Gastrocnemius medialis (tissue), 4 donors: ENCODE data around the gene EIF3I. TPM values are rescaled to one million over a fixed set of nuclear protein-coding genes. Genes with fewer than 3 reads are reported as not detected.

Experiments
- ATAC-seq, 2 donors: fragments of 150-250 bp; one replicate each; pipeline ENCODE4 v1.9.1; 2016
- DNase-seq, 2 donors: peaks; one replicate each; pipeline ENCODE4 v3.0.0-alpha.2; 2019
- H3K27ac ChIP-seq, 4 donors: fragments of 200-600 bp; sonication (generic); 1 replicate in 1 of 4; 2 replicates in 3 of 4; pipeline ENCODE4 v1.5.1; 2016 to 2018; ENCODE audit warnings: mild to moderate bottlenecking in 2 of 4, moderate library complexity in 1 of 4
- H3K27me3 ChIP-seq, 3 donors: fragments of 200-600 bp; sonication (generic) in 2 of 3; 1 replicate in 1 of 3; 2 replicates in 2 of 3; pipeline versions ENCODE4 v1.5.1 to v1.6.0; 2016 to 2019; ENCODE audit warnings: mild to moderate bottlenecking in 1 of 3, moderate library complexity in 1 of 3
- H3K36me3 ChIP-seq, 2 donors: fragments of 200-600 bp; sonication (generic) in 1 of 2; one replicate each; pipeline ENCODE4 v1.5.1; 2017 to 2018
- H3K4me1 ChIP-seq, 2 donors: fragments of 200-600 bp; sonication (generic) in 1 of 2; one replicate each; pipeline ENCODE4 v1.5.1; 2016 to 2017; ENCODE audit warnings: mild to moderate bottlenecking in 2 of 2
- H3K4me3 ChIP-seq, 4 donors: fragments of 200-600 bp; sonication (generic) in 3 of 4; 1 replicate in 1 of 4; 2 replicates in 3 of 4; pipeline ENCODE4 v1.5.1; 2016 to 2019; ENCODE audit warnings: mild to moderate bottlenecking in 2 of 4
- H3K9me3 ChIP-seq, 3 donors: fragments of 200-600 bp; sonication (generic) in 2 of 3; 1 replicate in 1 of 3; 2 replicates in 2 of 3; pipeline ENCODE4 v1.5.1; 2016 to 2019
- POLR2A ChIP-seq, 2 donors: fragments of 450-650 bp; IDR thresholded peaks; one replicate each; pipeline ENCODE4 v1.6.1; 2017; ENCODE audit warnings: antibody characterized with exemption in 2 of 2, mild to moderate bottlenecking in 2 of 2, moderate library complexity in 2 of 2
- in situ Hi-C, 4 donors: fragments of 200-750 bp; cut with MboI; loops; one replicate each; pipeline versions ENCODE4 v1.15.0 to v1.8.0; 2017; ENCODE audit warnings: low sequenced_read_pairs in 4 of 4
- intact Hi-C: fragments of 100-400 bp; cut with DNase I; formaldehyde crosslinking; loops from one replicate; pipeline ENCODE4 v1.15.1; 2023; ENCODE audit warnings: low total_unique reads
- total RNA-seq, 4 donors: library from RNA; depleted of rRNA; stranded (reverse); fragments of >200 nt; gene quantifications; one replicate each; pipeline versions ENCODE4 v1.1.0 to v1.2.3, GENCODE V29; 2016
- TF ChIP-seq, protein P1 (sequence below), 5 experiments: fragments of 450-650 bp in 3 of 5; fragments of 200-600 bp in 2 of 5; sonication (generic) in 2 of 5; IDR thresholded peaks in 4 of 5; conservative IDR thresholded peaks in 1 of 5; 1 replicate in 4 of 5; 2 replicates in 1 of 5; pipeline ENCODE4 v1.5.1; 2016 to 2019; ENCODE audit warnings: antibody characterized with exemption in 5 of 5, mild to moderate bottlenecking in 3 of 5, moderate library complexity in 3 of 5

The EIF3I gene
- total RNA-seq, 4 donors from 2014 or later: 211 to 294 (median 245) TPM

DNA sequence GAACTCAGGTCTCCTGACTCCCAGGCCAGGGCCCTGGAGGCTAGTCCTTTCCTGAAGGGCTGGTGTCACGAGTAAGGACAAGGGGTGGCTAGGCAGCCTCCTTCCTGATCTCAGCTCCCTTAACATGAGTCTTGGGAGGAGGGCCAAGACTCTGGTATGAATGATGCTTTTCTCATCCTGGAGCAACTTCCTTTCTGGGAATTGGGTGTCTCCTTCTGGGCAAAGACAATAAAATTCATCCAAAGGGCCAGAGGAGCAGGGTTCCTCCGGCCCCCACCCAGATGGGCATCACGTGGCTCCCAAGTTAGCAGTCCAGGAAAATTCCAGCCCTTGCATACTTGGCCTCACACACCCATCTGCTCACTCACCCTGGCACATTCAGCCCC is 24.7 kb downstream of the EIF3I start, which contains the start of gene FAM167B:
Gene FAM167B (plus strand): TSS at position 335 of the 386 bp plus-strand sequence. CDS start 200 bp downstream, outside the sequence.
- TF ChIP-seq, protein P1, sequence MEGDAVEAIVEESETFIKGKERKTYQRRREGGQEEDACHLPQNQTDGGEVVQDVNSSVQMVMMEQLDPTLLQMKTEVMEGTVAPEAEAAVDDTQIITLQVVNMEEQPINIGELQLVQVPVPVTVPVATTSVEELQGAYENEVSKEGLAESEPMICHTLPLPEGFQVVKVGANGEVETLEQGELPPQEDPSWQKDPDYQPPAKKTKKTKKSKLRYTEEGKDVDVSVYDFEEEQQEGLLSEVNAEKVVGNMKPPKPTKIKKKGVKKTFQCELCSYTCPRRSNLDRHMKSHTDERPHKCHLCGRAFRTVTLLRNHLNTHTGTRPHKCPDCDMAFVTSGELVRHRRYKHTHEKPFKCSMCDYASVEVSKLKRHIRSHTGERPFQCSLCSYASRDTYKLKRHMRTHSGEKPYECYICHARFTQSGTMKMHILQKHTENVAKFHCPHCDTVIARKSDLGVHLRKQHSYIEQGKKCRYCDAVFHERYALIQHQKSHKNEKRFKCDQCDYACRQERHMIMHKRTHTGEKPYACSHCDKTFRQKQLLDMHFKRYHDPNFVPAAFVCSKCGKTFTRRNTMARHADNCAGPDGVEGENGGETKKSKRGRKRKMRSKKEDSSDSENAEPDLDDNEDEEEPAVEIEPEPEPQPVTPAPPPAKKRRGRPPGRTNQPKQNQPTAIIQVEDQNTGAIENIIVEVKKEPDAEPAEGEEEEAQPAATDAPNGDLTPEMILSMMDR (IDR thresholded peaks at IDR 0.05 in 4 of 5, conservative IDR thresholded peaks at IDR 0.05 in 1 of 5): no peak
- no peak for TF ChIP-seq POLR2A (IDR thresholded peaks at IDR 0.05)
- Histone ChIP-seq H3K4me3 (peak within 1 kb of the TSS in 1 of 4 donors; percentile 3), H3K4me1 (peaks cover 21 to 45% of the 10 kb centered on the region in 2 donors), H3K9me3 (no peaks in the 10 kb centered on the region), H3K27ac (peak within 1 kb of the TSS; percentile 64 to 76 (median 70)), H3K27me3 (no peaks in the 10 kb centered on the region), H3K36me3 (no peaks in the 10 kb centered on the region)
- intact Hi-C loops: no loop called here
- DNase-seq (peak in 1 of 2 donors; percentile 16), ATAC-seq (peak; percentile 31 to 50)
- in situ Hi-C loops: no loop called here

- Histone ChIP-seq H3K4me1 (peaks cover 18 to 44% of the 10 kb centered on the region in 2 donors), H3K27ac (peak overlapping the region; percentile 64 to 76 (median 70)), H3K4me3 (peak overlapping the region in 1 of 4 donors; percentile 3), H3K9me3 (no peaks in the 10 kb centered on the region), H3K36me3 (no peaks in the 10 kb centered on the region), H3K27me3 (no peaks in the 10 kb centered on the region)
- DNase-seq (no peak), ATAC-seq (no peak)
- in situ Hi-C loops: no loop called here
- intact Hi-C loops: no loop called here
- TF ChIP-seq, protein P1 (IDR thresholded peaks at IDR 0.05 in 4 of 5, conservative IDR thresholded peaks at IDR 0.05 in 1 of 5): no peak
- no peak for TF ChIP-seq POLR2A (IDR thresholded peaks at IDR 0.05)
Measured at GRCh38 chr1:32247452-32247851, 25.2 kb downstream of the EIF3I start.

DNA sequence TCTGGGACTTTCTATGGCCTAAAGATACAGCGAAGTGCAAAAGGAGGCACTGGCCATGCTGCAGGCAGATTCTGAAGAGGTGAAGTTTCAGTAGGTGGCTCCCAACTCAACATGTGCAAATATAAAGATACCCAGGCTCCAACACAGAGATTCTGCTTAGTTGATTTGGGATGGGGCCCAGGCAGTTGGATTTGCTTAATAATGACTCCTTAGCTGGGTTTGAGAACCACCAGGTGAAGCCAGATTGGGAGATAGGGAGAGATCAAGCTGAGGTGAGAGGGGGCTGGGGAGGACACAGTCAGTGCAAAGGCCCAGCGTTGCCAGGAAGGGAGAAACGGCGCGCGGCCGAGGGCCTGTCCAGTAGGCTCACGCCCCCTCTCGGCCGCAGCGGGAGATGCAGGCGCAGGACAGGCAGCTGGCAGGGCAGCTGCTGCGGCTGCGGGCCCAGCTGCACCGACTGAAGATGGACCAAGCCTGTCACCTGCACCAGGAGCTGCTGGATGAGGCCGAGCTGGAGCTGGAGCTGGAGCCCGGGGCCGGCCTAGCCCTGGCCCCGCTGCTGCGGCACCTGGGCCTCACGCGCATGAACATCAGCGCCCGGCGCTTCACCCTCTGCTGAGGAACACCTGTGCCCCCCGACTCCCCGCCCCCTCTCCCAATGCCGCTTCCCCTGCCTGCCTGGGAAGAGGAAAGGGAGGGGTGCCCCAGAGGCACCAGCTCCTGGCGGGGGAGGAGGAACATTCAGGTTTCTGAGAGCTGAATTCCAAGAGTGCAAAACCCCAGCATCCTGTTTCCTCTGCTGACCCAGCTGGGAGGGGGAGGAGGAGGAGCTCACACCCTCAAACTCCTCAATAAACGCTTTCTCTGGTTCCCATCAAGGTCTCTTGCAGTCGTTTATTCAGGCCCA is 26.0 kb downstream of the EIF3I start:
- ATAC-seq (peak; percentile 23 to 63), DNase-seq (peak; percentile 28 to 70)
- TF ChIP-seq, protein P1 (IDR thresholded peaks at IDR 0.05 in 4 of 5, conservative IDR thresholded peaks at IDR 0.05 in 1 of 5): peak; percentile 71 to 82 (median 75)
- no peak for TF ChIP-seq POLR2A (IDR thresholded peaks at IDR 0.05)
- Histone ChIP-seq H3K36me3 (no peaks in the 10 kb centered on the region), H3K4me1 (peaks cover 16 to 50% of the 10 kb centered on the region in 2 donors), H3K9me3 (no peaks in the 10 kb centered on the region), H3K4me3 (no peak overlapping the region), H3K27me3 (no peaks in the 10 kb centered on the region), H3K27ac (peak overlapping the region; percentile 64 to 76 (median 70))
- in situ Hi-C loops: no loop called here
- intact Hi-C loops: no loop called here

- intact Hi-C loops (no loop called here), in situ Hi-C loops (no loop called here)
- Histone ChIP-seq H3K9me3 (no peaks in the 10 kb centered on the region), H3K27ac (peak overlapping the region; percentile 64 to 76 (median 70)), H3K4me3 (no peak overlapping the region), H3K27me3 (no peaks in the 10 kb centered on the region), H3K36me3 (no peaks in the 10 kb centered on the region), H3K4me1 (peaks cover 16 to 49% of the 10 kb centered on the region in 2 donors)
- ATAC-seq (peak; percentile 23 to 35), DNase-seq (peak in 1 of 2 donors; percentile 35)
- TF ChIP-seq POLR2A (IDR thresholded peaks at IDR 0.05): peak in 1 of 2 donors; percentile 19
- TF ChIP-seq, protein P1 (IDR thresholded peaks at IDR 0.05 in 4 of 5, conservative IDR thresholded peaks at IDR 0.05 in 1 of 5): no peak
Measured at GRCh38 chr1:32249831-32250525, 27.8 kb downstream of the EIF3I start.
